H9 (cell line): Measurements from ENCODE around the gene RPL36A. TPM values are rescaled to one million over a fixed set of nuclear protein-coding genes. Genes with fewer than 3 reads are reported as not detected.
A peak's percentile ranks its signal among the peaks of the same experiment; 100 is the strongest.

ENCODE experiments used
- DNase-seq: peaks from one replicate; pipeline ENCODE4 v3.0.0-alpha.2; 2017
- H2AFZ ChIP-seq: one replicate; pipeline ENCODE4 v1.6.1; 2013; ENCODE audit warnings: mild to moderate bottlenecking, low read length, control low read depth, moderate library complexity
- H2AK5ac ChIP-seq: 2 replicates; pipeline ENCODE4 v1.6.1; 2013; ENCODE audit warnings: low read length, control low read depth, mixed read lengths; ENCODE audit not compliant: insufficient read length
- H2BK120ac ChIP-seq: one replicate; pipeline ENCODE4 v1.6.1; 2013; ENCODE audit warnings: low read depth, mild to moderate bottlenecking, low read length, control low read depth, inconsistent platforms; ENCODE audit not compliant: poor library complexity, severe bottlenecking
- H2BK12ac ChIP-seq: 2 replicates; pipeline ENCODE4 v1.6.1; 2013; ENCODE audit warnings: low read length, control low read depth, mixed read lengths, low read depth; ENCODE audit not compliant: insufficient read length
- H2BK15ac ChIP-seq: 2 replicates; pipeline ENCODE4 v1.6.1; 2013; ENCODE audit warnings: low read depth, low read length, control low read depth
- H2BK20ac ChIP-seq: one replicate; pipeline ENCODE4 v1.6.1; 2013; ENCODE audit warnings: low read depth, mild to moderate bottlenecking, low read length, control low read depth, inconsistent platforms; ENCODE audit not compliant: poor library complexity, severe bottlenecking
- H2BK5ac ChIP-seq: 2 replicates; pipeline ENCODE4 v1.6.1; 2013; ENCODE audit warnings: low read length, control low read depth, mixed read lengths; ENCODE audit not compliant: insufficient read length
- H3K14ac ChIP-seq: 2 replicates; pipeline ENCODE4 v1.6.1; 2013; ENCODE audit warnings: low read length, control low read depth; ENCODE audit not compliant: insufficient read depth
- H3K18ac ChIP-seq: 2 replicates; pipeline ENCODE4 v1.6.1; 2013; ENCODE audit warnings: low read depth, mild to moderate bottlenecking, mixed read lengths, low read length, control low read depth; ENCODE audit not compliant: insufficient read length
- H3K23ac ChIP-seq: 2 replicates; pipeline ENCODE4 v1.6.1; 2013; ENCODE audit warnings: low read length, control low read depth, mixed read lengths, low read depth; ENCODE audit not compliant: insufficient read length
- H3K23me2 ChIP-seq: 2 replicates; pipeline ENCODE4 v1.6.1; 2013; ENCODE audit warnings: low read depth, mild to moderate bottlenecking, mixed read lengths, low read length, control low read depth; ENCODE audit not compliant: insufficient read length, poor library complexity, severe bottlenecking
- H3K27ac ChIP-seq: 2 replicates; pipeline ENCODE4 v1.5.1; 2013; ENCODE audit warnings: low read length, control low read depth, mixed read lengths, low read depth; ENCODE audit not compliant: insufficient read length
- H3K27me3 ChIP-seq: 2 replicates; pipeline ENCODE4 v1.6.1; 2013; ENCODE audit warnings: low read length, control low read depth, inconsistent platforms; ENCODE audit not compliant: insufficient read depth
- H3K4ac ChIP-seq: 2 replicates; pipeline ENCODE4 v1.6.1; 2013; ENCODE audit warnings: low read depth, mild to moderate bottlenecking, control low read depth, inconsistent platforms, low read length, moderate library complexity
- H3K4me1 ChIP-seq: 2 replicates; pipeline ENCODE4 v1.6.1; 2013; ENCODE audit warnings: low read length, control low read depth, inconsistent platforms; ENCODE audit not compliant: insufficient read depth
- H3K4me2 ChIP-seq: 2 replicates; pipeline ENCODE4 v1.6.1; 2013; ENCODE audit warnings: low read length, control low read depth, mixed read lengths; ENCODE audit not compliant: insufficient read length, insufficient read depth
- H3K56ac ChIP-seq: 2 replicates; pipeline ENCODE4 v1.6.1; 2013; ENCODE audit warnings: low read depth, mild to moderate bottlenecking, mixed read lengths, low read length, control low read depth; ENCODE audit not compliant: insufficient read length
- H3K79me1 ChIP-seq: 2 replicates; pipeline ENCODE4 v1.6.1; 2013; ENCODE audit warnings: low read depth, mild to moderate bottlenecking, moderate library complexity, low read length, control low read depth, inconsistent platforms; ENCODE audit not compliant: insufficient read depth, poor library complexity, severe bottlenecking
- H3K79me2 ChIP-seq: 2 replicates; pipeline ENCODE4 v1.6.1; 2013; ENCODE audit warnings: low read length, control low read depth, inconsistent platforms; ENCODE audit not compliant: insufficient read depth
- H3K9ac ChIP-seq: 2 replicates; pipeline ENCODE4 v1.6.1; 2013; ENCODE audit warnings: low read length, control low read depth, mixed read lengths; ENCODE audit not compliant: insufficient read length; ENCODE audit errors: extremely low read depth
- H3K9me3 ChIP-seq: one replicate; pipeline ENCODE4 v1.6.1; 2013; ENCODE audit warnings: low read depth, low read length, inconsistent platforms; ENCODE audit not compliant: control insufficient read depth
- H3T11ph ChIP-seq: one replicate; pipeline ENCODE4 v1.6.1; 2013; ENCODE audit warnings: mild to moderate bottlenecking, low read length, control low read depth, inconsistent platforms
- H4K20me1 ChIP-seq: one replicate; pipeline ENCODE4 v1.6.1; 2013; ENCODE audit not compliant: control insufficient read depth, insufficient read length, insufficient read depth
- H4K5ac ChIP-seq: 2 replicates; pipeline ENCODE4 v1.6.1; 2013; ENCODE audit warnings: low read depth, mild to moderate bottlenecking, mixed read lengths, low read length, control low read depth; ENCODE audit not compliant: insufficient read length
- H4K8ac ChIP-seq: replicated peaks from 2 replicates; pipeline ENCODE4 v1.6.1; 2013; ENCODE audit warnings: low read length, control low read depth, mixed read lengths, low read depth; ENCODE audit not compliant: insufficient read length
- H4K91ac ChIP-seq: 2 replicates; pipeline ENCODE4 v1.6.1; 2013; ENCODE audit warnings: low read depth, mild to moderate bottlenecking, moderate library complexity, mixed read lengths, low read length, control low read depth; ENCODE audit not compliant: insufficient read length
- H3K27ac Mint-ChIP-seq, 3 experiments: 2 replicates in 2 of 3; 3 replicates in 1 of 3; pipeline ENCODE4 v1.8.0; 2020 to 2021; ENCODE audit warnings: mixed read lengths in 3 of 3, mild to moderate bottlenecking in 1 of 3, moderate library complexity in 1 of 3
- H3K27me3 Mint-ChIP-seq: 2 replicates; pipeline ENCODE4 v1.8.0; 2021; ENCODE audit warnings: low read depth, mild to moderate bottlenecking, moderate library complexity, mixed read lengths
- H3K36me3 Mint-ChIP-seq, 3 experiments: 2 replicates in 2 of 3; 3 replicates in 1 of 3; pipeline ENCODE4 v1.8.0; 2020 to 2021; ENCODE audit warnings: low read depth in 3 of 3, mixed read lengths in 3 of 3; ENCODE audit not compliant: insufficient read depth in 1 of 3
- H3K4me1 Mint-ChIP-seq, 2 experiments: 2 replicates each; pipeline ENCODE4 v1.8.0; 2020; ENCODE audit warnings: mixed read lengths in 2 of 2
- H3K4me3 Mint-ChIP-seq, 2 experiments: 2 replicates in 1 of 2; 3 replicates in 1 of 2; pipeline ENCODE4 v1.8.0; 2020 to 2021; ENCODE audit warnings: mild to moderate bottlenecking in 2 of 2, mixed read lengths in 2 of 2, moderate library complexity in 1 of 2
- H3K9me3 Mint-ChIP-seq, 2 experiments: 2 replicates in 1 of 2; 3 replicates in 1 of 2; pipeline ENCODE4 v1.8.0; 2020; ENCODE audit warnings: mild to moderate bottlenecking in 2 of 2, mixed read lengths in 2 of 2, moderate library complexity in 1 of 2
- CTCF ChIP-seq: fragments of 200-600 bp; sonication (generic); conservative IDR thresholded peaks from 3 replicates; pipeline ENCODE4 v1.8.0; 2021; ENCODE audit warnings: antibody characterized with exemption, mild to moderate bottlenecking
- WGBS: extraction: QIAGEN DNeasy Blood & Tissue Kit; methylation state at CpG from one replicate; pipeline ENCODE4 v1.1.7; 2013; ENCODE audit warnings: missing lambda C conversion rate, low lambda C conversion rate, mixed read lengths; ENCODE audit not compliant: insufficient read length; ENCODE audit errors: extremely low coverage; 5-methylcytosine and 5-hydroxymethylcytosine counted together
- long read RNA-seq: library from polyadenylated mRNA; unstranded; transcript quantifications from one replicate; pipeline ENCODE4 v2.0.0, GENCODE V29; 2020
- total RNA-seq: library from RNA; stranded (reverse); gene quantifications from 2 replicates; pipeline ENCODE4 v1.2.1, GENCODE V29; 2021

RPL36A gene
- total RNA-seq, result 411 and 428 TPM in 2 replicates
- long read RNA-seq, transcript RPL36A-204 (3 exons, 2,240 nt), result minor isoform, 13 of 123 reads
- long read RNA-seq, transcript RPL36A-203 (5 exons, 910 nt), result major isoform, 98 of 123 reads
- long read RNA-seq, partial matches to known transcripts, result 7 of 123 reads
- long read RNA-seq, other reads (novel, unspliced or antisense), result 1 of 123 reads

GRCh38 chrX:101390664-101391525, at the start of gene RPL36A:
Gene RPL36A, plus strand, starts transcription at chrX:101391011. Its CDS starts 33 bp downstream, at chrX:101391044.
- H2BK15ac ChIP-seq, result no peak within 1 kb of the TSS
- no CpG with 5 or more reads among the region's 47 CpGs for WGBS
- no peak within 1 kb of the TSS for H3K56ac ChIP-seq
- H2AFZ ChIP-seq, result peak within 1 kb of the TSS; percentile 84
- H4K20me1 ChIP-seq, result no peaks in the 10 kb centered on the region
- peaks cover 32% of the 10 kb centered on the region for H3K9me3 ChIP-seq
- H3K23me2 ChIP-seq, result no peaks in the 10 kb centered on the region
- H3K4me1 ChIP-seq, result no peaks in the 10 kb centered on the region; the same call in 1 of the 2 replicates
- Mint-ChIP-seq H3K9me3 (peaks cover 60 to 64% of the 10 kb centered on the region in 2 experiments), H3K4me1 (peaks cover 12 to 16% of the 10 kb centered on the region in 2 experiments), H3K36me3 (peaks cover 32 to 45% (median 43%) of the 10 kb centered on the region in 3 experiments), H3K4me3 (peak within 1 kb of the TSS; percentile 93 to 95), H3K27ac (peak within 1 kb of the TSS; percentile 95 to 99 (median 97)), H3K27me3 (no peaks in the 10 kb centered on the region; the same call in 1 of the 2 replicates)
- DNase-seq, result peak; percentile 91
- H3K27me3 ChIP-seq, result no peaks in the 10 kb centered on the region
- H3K79me2 ChIP-seq, result no peaks in the 10 kb centered on the region
- peak within 1 kb of the TSS; percentile 97 for H3K9ac ChIP-seq
- no peak within 1 kb of the TSS for H4K8ac ChIP-seq
- H3K18ac ChIP-seq, result peak within 1 kb of the TSS; percentile 77
- no peak within 1 kb of the TSS for H3K4ac ChIP-seq
- H3K23ac ChIP-seq, result no peak within 1 kb of the TSS
- H3K27ac ChIP-seq, result peak within 1 kb of the TSS; percentile 57
- H2BK5ac ChIP-seq, result no peak within 1 kb of the TSS
- H2BK20ac ChIP-seq, result no peak within 1 kb of the TSS
- no peak within 1 kb of the TSS for H2BK12ac ChIP-seq
- H2AK5ac ChIP-seq, result no peak within 1 kb of the TSS
- H3K14ac ChIP-seq, result peak within 1 kb of the TSS; percentile 85
- peak within 1 kb of the TSS; percentile 82 for H4K5ac ChIP-seq
- TF ChIP-seq CTCF, result peak; percentile 72
- H4K91ac ChIP-seq, result no peak within 1 kb of the TSS
- peak within 1 kb of the TSS; percentile 75 for H3K4me2 ChIP-seq
- no peak within 1 kb of the TSS for H2BK120ac ChIP-seq
- H3T11ph ChIP-seq, result peak within 1 kb of the TSS; percentile 13
- no peaks in the 10 kb centered on the region for H3K79me1 ChIP-seq
